T1000 (cell line): Measurements from ENCODE around the gene OR1E1.
"Not testable (repeated sequence)": the region's sequence is repeated elsewhere in the genome, so short reads cannot be mapped to it uniquely, and the experiment has no call there.

ENCODE experiments used
- DNase-seq: peaks from one replicate; lab custom pipeline; 2025; ENCODE audit warnings: mixed read lengths; lab: John Stamatoyannopoulos, UW

OR1E1 gene, protein sequence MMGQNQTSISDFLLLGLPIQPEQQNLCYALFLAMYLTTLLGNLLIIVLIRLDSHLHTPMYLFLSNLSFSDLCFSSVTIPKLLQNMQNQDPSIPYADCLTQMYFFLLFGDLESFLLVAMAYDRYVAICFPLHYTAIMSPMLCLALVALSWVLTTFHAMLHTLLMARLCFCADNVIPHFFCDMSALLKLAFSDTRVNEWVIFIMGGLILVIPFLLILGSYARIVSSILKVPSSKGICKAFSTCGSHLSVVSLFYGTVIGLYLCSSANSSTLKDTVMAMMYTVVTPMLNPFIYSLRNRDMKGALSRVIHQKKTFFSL

DNA sequence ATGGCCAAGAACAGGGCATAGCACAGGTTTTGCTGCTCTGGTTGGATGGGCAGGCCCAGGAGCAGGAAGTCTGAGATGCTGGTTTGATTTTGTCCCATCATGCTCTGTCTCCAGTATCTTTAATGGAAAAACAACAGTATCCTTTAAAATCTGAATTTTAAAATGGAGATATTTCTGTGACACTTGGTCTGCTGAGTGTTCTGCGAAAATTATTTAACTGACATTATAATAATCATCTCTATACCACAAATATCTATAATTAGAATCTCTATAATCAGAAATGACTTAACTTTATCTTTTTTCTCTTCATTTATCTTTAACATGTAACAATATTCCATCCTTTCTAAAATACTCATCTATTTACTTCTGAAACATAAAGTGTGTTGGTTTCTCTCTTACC is at the start of gene OR1E1:
TSS of gene OR1E1 (minus strand) at position 101 of the 400 bp plus-strand sequence. CDS start at position 101, 0 bp downstream.
- no peak for DNase-seq

DNA sequence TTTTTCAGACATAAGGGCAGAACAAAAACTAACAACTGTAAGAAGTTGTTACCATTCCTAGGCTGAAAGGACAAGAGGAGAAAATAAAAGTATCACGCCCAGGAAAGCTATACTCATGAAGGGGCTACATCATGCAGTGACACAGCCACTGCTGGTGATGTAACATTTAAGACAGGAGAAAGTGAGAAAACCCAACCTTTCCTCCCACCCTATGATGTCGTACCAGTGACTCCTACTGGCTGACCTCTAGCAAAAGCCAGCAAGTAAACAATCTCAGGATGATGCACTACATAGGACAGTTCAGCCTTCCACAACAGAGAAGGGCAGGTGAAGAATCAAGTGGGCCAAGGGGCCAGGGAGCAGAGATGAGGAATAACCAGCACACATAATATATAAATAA is 49.4 kb upstream of the OR1E1 start:
- no peak for DNase-seq

DNA sequence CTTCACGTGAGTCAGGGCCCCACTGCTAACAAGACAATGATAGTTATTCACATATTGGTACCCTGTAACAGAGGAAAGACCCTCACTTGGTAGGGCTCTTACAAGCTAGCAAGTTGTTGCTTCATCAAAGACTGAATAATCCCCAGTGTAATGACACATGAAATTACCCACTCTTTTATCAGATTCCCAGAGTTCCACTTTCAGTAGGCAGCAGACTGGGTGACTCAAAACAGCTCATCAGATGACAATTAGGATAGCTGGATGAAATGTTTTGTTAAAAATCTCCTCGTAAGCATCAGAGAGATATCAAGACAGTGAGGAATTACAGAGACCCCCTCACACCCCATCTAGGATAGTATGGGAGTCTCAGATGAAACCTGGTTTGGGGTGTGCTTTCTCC is 42.2 kb upstream of the OR1E1 start:
- DNase-seq = no peak

DNA sequence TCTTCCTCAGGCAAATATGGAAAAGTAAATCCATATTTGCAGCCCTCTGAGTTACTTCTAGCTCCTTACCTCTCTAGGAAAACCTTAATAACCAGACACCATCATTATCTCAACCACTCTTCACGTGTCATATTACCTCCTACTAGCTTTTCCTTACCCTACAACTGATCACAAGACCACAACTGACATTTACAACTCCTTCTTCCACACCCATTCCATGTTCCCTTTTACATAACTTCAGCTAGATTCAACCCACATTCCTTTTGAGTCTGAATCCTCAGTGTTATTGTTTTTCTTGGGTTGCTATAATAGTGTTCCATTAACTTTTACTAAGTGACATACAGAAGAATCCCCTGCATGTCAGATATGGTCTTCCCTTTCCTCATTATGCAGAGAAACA is 40.2 kb upstream of the OR1E1 start:
- DNase-seq = no peak

DNA sequence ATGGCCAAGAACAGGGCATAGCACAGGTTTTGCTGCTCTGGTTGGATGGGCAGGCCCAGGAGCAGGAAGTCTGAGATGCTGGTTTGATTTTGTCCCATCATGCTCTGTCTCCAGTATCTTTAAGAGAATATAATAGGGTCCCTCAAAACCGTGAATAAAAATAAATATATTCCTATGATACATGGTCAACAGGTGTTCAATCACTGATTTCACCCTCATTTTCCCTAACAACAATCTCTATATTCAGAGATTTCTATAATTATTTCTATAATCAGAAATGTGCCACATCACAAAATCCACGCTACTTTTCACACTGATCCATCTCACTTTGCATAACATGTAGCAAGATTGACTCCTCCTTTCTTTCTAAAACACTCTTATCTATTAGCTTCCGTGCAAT is 35.5 kb upstream of the OR1E1 start, which contains the start of gene OR1E2:
TSS of gene OR1E2 (minus strand) at position 101 of the 400 bp plus-strand sequence. CDS start at position 101, 0 bp downstream.
- DNase-seq = no peak

DNA sequence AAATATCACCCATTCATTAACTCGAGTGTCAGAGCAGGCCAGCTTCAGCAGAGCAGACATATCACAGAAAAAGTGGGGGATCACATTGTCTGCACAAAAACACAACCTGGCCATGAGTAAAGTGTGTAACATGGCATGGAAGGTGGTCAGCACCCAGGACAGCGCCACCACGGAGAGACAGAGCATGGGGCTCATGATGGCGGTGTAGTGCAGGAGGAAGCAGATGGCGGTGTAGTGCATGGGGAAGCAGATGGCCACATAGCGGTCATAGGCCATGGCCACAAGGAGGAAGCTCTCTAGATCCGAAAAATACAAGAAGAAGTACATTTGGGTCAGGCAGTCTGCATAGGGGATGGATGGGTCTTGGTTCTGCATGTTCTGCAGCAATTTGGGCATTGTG is 35.0 kb upstream of the OR1E1 start:
- DNase-seq = not testable (repeated sequence)

DNA sequence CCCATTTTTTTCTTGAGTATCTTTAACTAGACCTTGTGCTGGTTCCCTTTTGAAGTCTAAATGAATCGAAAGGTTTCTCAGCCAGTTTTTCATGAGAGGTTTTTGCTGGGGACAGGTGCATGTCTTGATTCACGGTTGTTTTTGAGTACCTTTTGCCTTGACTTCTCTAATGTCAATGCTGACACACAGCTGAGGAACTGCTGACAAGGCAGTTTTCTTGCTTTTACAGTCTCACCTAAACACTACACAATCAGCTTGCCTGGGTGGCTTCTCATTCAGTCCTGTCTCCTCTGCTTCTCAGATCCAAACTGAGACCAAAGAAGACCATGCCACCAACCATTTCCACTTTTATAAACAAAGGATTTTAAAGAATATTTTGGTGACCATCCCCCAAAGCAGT is 20.0 kb upstream of the OR1E1 start:
- no peak for DNase-seq

DNA sequence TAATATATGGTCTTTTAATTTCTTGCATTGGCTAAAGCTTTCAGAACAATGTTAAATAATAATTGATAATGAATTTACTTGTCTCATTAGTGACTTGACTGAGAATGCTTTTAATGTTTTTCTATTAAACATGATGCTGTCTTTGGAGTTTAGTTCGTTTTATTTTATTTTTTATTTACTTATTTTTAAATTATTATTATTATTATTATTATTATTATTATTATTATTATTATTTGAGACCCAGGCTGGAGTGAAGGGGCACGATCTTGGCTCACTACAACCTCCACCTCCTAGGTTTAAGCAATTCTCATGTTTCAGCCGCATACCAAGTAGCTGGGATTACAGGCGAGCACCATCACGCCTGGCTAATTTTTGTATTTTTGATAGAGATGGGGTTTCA is 17.4 kb upstream of the OR1E1 start:
- DNase-seq = no peak

DNA sequence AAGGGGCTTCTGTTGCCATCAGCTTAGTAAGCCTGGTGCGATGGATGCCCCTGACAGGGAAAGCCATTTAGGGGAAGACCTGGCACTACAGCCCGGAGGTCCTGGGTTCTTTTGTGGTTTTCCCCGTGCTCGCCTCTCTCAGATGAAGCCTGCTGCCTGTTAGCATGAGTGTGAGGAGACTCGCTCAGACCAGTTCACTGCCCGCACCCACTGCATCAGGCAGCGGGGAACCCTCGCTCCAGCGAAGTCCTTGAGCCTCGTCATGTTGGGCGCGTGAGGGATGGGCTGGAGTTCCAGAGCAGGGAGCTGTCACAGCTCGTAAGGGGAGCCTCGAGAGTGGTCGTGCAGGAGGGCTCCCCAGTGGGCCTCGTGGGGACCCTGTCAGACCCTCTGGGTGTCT is 14.0 kb upstream of the OR1E1 start:
- DNase-seq = not testable (repeated sequence)

DNA sequence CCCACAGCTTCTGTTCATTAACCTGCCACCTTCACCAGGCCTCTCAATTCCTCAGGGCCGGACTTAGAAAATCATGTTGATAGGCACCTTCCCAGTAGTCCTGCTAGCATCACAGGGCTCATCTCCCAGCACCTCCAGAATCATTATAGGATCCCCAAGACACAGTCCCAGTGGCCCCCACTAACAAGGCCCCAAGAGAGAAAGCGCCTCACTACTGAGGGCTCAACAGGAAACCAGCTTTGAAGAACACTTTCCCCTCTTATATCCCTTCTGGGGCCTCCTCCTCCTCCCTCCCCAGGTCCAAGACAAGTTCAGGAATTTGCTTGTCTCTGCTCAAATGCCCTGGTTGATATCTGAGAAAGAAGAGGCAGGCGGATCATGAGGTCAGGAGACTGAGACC is 12.9 kb upstream of the OR1E1 start, which contains the start of gene OR3A3:
TSS of gene OR3A3 (plus strand) at position 301 of the 400 bp plus-strand sequence.
- no peak for DNase-seq

DNA sequence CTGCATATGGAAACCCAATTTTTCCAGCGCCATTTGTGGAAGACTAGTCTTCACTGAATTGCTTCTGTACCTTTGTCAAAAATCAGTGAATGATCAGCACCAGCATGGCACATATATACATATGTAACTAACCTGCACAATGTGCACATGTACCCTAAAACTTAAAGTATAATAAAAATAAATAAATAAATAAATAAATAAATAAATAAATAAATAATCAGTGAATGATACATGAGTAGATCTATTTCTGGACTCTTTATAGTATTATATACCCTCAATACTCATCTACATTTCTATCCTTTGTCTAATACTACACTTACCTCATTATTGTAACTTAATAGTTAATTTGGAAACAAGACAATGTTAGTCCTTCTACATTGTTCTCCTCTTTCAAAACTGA is 5.6 kb upstream of the OR1E1 start:
- not testable (repeated sequence) for DNase-seq

DNA sequence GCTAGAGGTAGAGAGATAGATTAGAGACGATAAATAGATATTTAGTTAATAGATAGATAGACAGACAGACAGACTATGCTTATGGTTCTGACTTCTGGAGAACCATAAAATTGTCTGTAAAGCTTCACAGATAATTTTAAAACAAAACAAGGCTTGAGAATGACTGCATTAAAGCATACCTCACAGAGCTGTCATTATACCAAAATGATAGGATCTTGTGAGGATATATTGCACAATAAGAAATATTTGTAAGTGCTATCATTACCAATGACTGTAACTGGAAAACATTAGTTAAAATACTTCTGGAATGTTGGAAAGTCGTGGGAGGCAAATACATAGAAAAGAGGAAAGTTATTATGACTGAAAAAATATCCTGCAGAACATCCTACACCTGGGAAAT is 3.6 kb upstream of the OR1E1 start:
- DNase-seq = no peak

DNA sequence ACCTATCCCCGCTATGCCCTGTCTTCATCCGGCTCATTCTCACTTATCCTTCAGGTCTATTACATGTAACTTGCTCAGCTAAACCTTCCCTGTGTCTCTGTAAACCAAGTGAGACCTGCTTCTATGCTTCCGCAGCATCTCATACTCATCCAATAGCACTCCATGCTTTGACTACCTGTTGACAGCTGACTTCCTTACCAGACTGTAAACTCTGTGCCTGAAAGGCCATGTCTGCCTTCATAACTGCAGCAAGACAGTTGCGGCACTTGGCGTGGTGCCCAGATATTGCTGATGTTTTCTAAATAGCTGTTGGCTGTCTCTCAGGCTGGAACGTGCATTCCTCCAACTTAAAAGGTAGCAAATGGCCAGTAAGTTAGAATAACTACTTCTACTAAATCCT is 1.8 kb upstream of the OR1E1 start:
- no peak for DNase-seq

DNA sequence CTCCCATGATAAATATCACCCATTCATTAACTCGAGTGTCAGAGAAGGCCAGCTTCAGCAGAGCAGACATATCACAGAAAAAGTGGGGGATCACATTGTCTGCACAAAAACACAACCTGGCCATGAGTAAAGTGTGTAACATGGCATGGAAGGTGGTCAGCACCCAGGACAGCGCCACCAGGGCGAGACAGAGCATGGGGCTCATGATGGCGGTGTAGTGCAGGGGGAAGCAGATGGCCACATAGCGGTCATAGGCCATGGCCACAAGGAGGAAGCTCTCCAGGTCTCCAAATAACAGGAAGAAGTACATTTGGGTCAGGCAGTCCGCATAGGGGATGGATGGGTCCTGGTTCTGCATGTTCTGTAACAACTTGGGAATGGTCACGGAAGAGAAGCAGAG is 409 bp downstream of the OR1E1 start:
- not testable (repeated sequence) for DNase-seq

DNA sequence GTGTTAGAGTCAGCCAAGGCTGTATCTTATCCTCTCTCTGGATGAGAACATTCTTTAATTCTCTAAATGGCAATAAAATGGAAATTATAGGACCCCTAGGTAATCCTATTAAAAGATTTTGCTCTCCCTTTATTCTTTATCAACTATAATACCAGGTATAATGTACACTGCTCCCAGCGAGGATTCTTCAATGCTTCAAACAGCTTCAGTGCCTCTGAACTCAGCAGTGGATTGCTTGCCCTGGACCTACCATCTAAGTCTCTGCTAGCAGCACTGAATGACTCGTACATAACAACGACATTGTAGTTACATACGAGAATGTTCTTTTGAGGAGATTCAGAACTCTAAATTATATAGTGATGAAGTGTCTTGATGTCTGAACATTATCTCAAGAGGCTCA is 8.4 kb downstream of the OR1E1 start:
- no peak for DNase-seq

DNA sequence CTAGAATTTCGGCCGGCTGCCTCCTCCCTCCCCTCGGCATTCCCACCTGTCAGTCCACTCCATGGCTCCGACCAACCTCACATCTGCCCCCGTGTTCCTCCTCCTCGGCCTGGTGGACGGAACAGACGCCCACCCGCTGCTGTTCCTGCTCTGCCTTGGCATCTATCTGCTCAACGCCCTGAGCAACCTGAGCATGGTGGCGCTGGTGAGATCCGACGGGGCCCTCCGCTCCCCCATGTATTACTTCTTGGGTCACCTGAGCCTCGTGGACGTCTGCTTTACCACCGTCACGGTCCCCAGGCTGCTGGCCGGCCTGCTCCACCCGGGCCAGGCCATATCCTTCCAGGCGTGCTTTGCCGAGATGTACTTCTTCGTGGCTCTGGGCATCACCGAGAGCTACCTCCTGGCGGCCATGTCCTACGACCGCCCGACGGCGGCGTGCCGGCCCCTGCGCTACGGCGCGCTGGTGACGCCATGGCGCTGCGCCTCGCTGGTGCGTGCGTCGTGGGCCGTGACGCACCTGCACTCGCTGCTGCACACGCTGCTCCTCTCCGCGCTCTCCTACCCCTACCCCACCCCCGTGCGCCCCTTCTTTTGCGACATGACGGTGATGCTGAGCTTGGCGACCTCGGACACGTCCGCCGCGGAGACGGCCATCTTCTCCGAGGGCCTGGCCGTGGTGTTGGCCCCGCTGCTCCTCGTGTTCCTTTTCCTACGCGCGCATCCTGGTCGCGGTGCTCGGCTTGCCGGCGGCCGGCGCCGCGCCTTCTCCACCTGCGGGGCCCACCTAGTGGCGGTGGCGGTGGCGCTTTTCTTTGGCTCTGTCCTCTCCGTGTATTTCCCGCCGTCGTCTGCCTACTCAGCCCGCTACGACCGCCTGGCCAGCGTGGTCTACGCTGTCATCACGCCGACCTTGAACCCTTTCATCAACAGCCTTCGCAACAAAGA is 12.1 kb downstream of the OR1E1 start, which contains the start of gene OR3A2:
TSS of gene OR3A2 (minus strand) at position 440 of the 948 bp plus-strand sequence.
- no peak for DNase-seq

DNA sequence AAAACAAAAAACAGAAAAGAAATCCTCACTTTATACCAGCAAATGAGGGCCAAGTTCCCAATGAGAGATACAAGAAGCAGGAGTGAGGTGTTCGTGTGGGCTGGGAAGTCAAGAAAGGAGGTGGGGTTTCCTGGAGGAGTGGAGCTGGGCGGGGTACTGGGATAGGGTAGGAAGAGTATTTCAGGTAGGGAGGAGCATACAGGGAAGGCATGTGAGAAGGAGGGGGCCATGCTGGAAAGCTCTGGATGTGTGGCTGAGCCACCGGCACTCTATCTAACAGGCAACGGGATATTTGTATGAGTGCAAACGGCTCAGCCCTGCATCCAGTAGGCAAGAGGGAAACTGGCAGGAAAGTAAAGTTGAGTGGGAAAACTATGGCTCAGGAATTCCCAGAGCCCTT is 16.3 kb downstream of the OR1E1 start:
- DNase-seq = no peak

DNA sequence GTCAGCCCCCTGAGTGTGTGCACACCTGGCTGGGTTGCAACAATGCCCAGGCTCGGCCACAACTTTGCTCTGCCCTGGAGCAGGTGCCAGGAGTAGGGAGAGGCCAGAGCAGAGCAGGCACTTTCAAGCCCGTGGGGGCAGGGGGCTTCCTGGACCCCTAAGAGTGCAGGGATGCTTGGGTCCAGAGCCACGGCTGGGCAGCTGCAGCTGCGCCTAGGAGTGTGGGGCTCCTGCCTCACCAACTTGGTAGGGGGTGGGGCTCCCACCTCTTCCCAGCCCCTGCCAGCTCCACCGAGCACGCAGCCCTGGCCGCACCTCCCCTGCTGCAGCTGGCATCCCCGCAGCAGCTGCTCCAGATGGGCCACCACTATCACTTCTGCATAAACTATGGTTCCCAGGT is 19.9 kb downstream of the OR1E1 start:
- no peak for DNase-seq

DNA sequence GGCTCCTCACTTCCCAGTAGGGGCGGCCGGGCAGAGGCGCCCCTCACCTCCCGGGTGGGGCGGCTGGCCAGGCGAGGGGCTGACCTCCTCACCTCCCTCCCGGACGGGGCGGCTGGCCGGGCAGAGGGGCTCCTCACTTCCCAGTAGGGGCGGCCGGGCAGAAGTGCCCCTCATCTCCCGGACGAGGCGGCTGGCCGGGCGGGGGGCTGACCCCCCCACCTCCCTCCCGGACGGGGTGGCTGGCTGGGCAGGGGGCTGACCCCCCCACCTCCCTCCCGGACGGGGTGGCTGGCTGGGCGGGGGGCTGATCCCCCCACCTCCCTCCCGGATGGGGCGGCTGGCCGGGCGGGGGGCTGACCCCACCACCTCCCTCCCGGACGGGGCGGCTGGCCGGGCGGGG is 27.0 kb downstream of the OR1E1 start:
- not testable (repeated sequence) for DNase-seq
